Smooth muscle cell (in vitro differentiated cells): ENCODE measurements around the gene COX14. TPM values are rescaled to one million over a fixed set of nuclear protein-coding genes. Genes with fewer than 3 reads are reported as not detected.

Source experiments
- DNase-seq: peaks from one replicate; lab custom pipeline; 2025; ENCODE audit not compliant: unreplicated experiment; lab: John Stamatoyannopoulos, UW
- H2AFZ ChIP-seq: fragments of 200-600 bp; sonication (generic); 2 replicates; pipeline ENCODE4 v1.6.0; 2016; ENCODE audit warnings: antibody characterized with exemption, low read depth, mild to moderate bottlenecking
- H3F3A ChIP-seq: fragments of 200-600 bp; sonication (generic); 2 replicates; pipeline ENCODE4 v1.6.0; 2017; ENCODE audit warnings: antibody characterized with exemption, low read depth
- H3K27ac ChIP-seq: fragments of 200-600 bp; sonication (generic); 2 replicates; pipeline ENCODE4 v1.5.1; 2016; ENCODE audit warnings: low read depth, mild to moderate bottlenecking
- H3K27me3 ChIP-seq: fragments of 200-600 bp; sonication (generic); 2 replicates; pipeline ENCODE4 v1.6.1; 2016; ENCODE audit warnings: low read depth, mild to moderate bottlenecking
- H3K36me3 ChIP-seq: fragments of 200-600 bp; sonication (generic); 2 replicates; pipeline ENCODE4 v1.5.1; 2016; ENCODE audit warnings: low read depth
- H3K4me1 ChIP-seq: fragments of 200-600 bp; sonication (generic); 2 replicates; pipeline ENCODE4 v1.5.1; 2016; ENCODE audit warnings: low read depth
- H3K4me2 ChIP-seq: fragments of 200-600 bp; sonication (generic); 2 replicates; pipeline ENCODE4 v1.6.0; 2016; ENCODE audit warnings: mild to moderate bottlenecking
- H3K4me3 ChIP-seq: fragments of 200-600 bp; sonication (generic); 2 replicates; pipeline ENCODE4 v1.5.1; 2016; ENCODE audit warnings: mild to moderate bottlenecking
- H3K79me2 ChIP-seq: fragments of 200-600 bp; sonication (generic); 2 replicates; pipeline ENCODE4 v1.6.0; 2016; ENCODE audit warnings: low read depth, mild to moderate bottlenecking
- H3K9ac ChIP-seq: fragments of 200-600 bp; sonication (generic); 2 replicates; pipeline ENCODE4 v1.6.0; 2016; ENCODE audit warnings: low read depth
- H3K9me3 ChIP-seq: fragments of 200-600 bp; sonication (generic); replicated peaks from 2 replicates; pipeline ENCODE4 v1.5.1; 2016; ENCODE audit warnings: low read depth
- H4K20me1 ChIP-seq: fragments of 200-600 bp; sonication (generic); 2 replicates; pipeline ENCODE4 v1.6.0; 2016; ENCODE audit warnings: low read depth
- CTCF ChIP-seq: fragments of 200-600 bp; sonication (generic); IDR thresholded peaks from 2 replicates; pipeline ENCODE4 v1.5.1; 2017; ENCODE audit warnings: borderline replicate concordance, mild to moderate bottlenecking, antibody characterized with exemption; ENCODE audit not compliant: insufficient read depth, poor library complexity, severe bottlenecking
- WGBS: methylation state at CpG from one replicate; pipeline ENCODE4 v1.1.7; 2016; ENCODE audit warnings: low lambda C conversion rate; 5-methylcytosine and 5-hydroxymethylcytosine counted together
- polyA plus RNA-seq: library from polyadenylated mRNA; unstranded; fragments of >200 nt; fragmentation: Nextera tagmentation; extraction: Ambion mirVana; gene quantifications from 2 replicates; pipeline ENCODE4 v1.2.1, GENCODE V29; 2016
- total RNA-seq: library from RNA; depleted of rRNA; stranded (reverse); fragments of >200 nt; gene quantifications from 2 replicates; pipeline ENCODE4 v1.2.3, GENCODE V29; 2014

COX14 gene
- total RNA-seq, result 14.7 and 18.6 TPM in 2 replicates
- 67.9 and 71.3 TPM in 2 replicates for polyA plus RNA-seq

GRCh38 chr12:50111693-50112455, at the start of gene COX14:
Gene COX14, plus strand, starts transcription at chr12:50112236. Its CDS starts 7,808 bp downstream, at chr12:50120044.
- peaks cover 17% of the 10 kb centered on the region for H3K4me1 ChIP-seq
- H3K4me3 ChIP-seq, result peak within 1 kb of the TSS; percentile 79
- WGBS, result under 1% methylated on average over 59 of the region's 59 CpGs
- TF ChIP-seq CTCF, result peak; percentile 83
- H2AFZ ChIP-seq, result peak within 1 kb of the TSS; percentile 79
- peak within 1 kb of the TSS; percentile 63 for H3K9ac ChIP-seq
- H3K36me3 ChIP-seq, result no peaks in the 10 kb centered on the region
- H3K79me2 ChIP-seq, result peaks cover 38% of the 10 kb centered on the region
- peaks cover 5% of the 10 kb centered on the region for H3F3A ChIP-seq
- H3K4me2 ChIP-seq, result peak within 1 kb of the TSS; percentile 90
- no peaks in the 10 kb centered on the region for H3K27me3 ChIP-seq
- H4K20me1 ChIP-seq, result peaks cover 3% of the 10 kb centered on the region
- H3K9me3 ChIP-seq, result no peaks in the 10 kb centered on the region
- peak; percentile 94 for DNase-seq
- H3K27ac ChIP-seq, result peak within 1 kb of the TSS; percentile 79

- Histone ChIP-seq H3K36me3 (no peaks in the 10 kb centered on the region), H3K9me3 (no peaks in the 10 kb centered on the region), H3K27ac (no peak overlapping the region), H3K9ac (no peak overlapping the region), H3K27me3 (peaks cover 11% of the 10 kb centered on the region), H3F3A (no peaks in the 10 kb centered on the region), H3K4me3 (no peak overlapping the region), H3K4me2 (no peak overlapping the region), H3K79me2 (no peaks in the 10 kb centered on the region), H4K20me1 (no peaks in the 10 kb centered on the region), H3K4me1 (no peaks in the 10 kb centered on the region), H2AFZ (no peak overlapping the region)
- 84% methylated on average over 5 of the region's 5 CpGs for WGBS
- no peak for DNase-seq
- TF ChIP-seq CTCF, result no peak
Observed at GRCh38 chr12:50062728-50063460, 49.1 kb upstream of the COX14 start.

- Histone ChIP-seq H3K4me1 (no peaks in the 10 kb centered on the region), H3K4me3 (no peak overlapping the region), H3K36me3 (no peaks in the 10 kb centered on the region), H3K27ac (no peak overlapping the region), H4K20me1 (no peaks in the 10 kb centered on the region), H3K9ac (no peak overlapping the region), H2AFZ (no peak overlapping the region), H3K9me3 (no peaks in the 10 kb centered on the region), H3K4me2 (no peak overlapping the region), H3F3A (no peaks in the 10 kb centered on the region), H3K79me2 (no peaks in the 10 kb centered on the region), H3K27me3 (peaks cover 4% of the 10 kb centered on the region)
- no peak for TF ChIP-seq CTCF
- DNase-seq, result no peak
- 92% methylated on average over 3 of the region's 3 CpGs for WGBS
Observed at GRCh38 chr12:50065726-50066310, 46.2 kb upstream of the COX14 start.
